ENCODE results near the gene LIME1. TPM values are rescaled to one million over a fixed set of nuclear protein-coding genes. Genes with fewer than 3 reads are reported as not detected.
A peak's percentile ranks its signal among the peaks of the same experiment; 100 is the strongest.

The LIME1 gene
- total RNA-seq, 4 donors from 2014 or later, result 11.4 to 51.9 (median 17.6) TPM

DNA sequence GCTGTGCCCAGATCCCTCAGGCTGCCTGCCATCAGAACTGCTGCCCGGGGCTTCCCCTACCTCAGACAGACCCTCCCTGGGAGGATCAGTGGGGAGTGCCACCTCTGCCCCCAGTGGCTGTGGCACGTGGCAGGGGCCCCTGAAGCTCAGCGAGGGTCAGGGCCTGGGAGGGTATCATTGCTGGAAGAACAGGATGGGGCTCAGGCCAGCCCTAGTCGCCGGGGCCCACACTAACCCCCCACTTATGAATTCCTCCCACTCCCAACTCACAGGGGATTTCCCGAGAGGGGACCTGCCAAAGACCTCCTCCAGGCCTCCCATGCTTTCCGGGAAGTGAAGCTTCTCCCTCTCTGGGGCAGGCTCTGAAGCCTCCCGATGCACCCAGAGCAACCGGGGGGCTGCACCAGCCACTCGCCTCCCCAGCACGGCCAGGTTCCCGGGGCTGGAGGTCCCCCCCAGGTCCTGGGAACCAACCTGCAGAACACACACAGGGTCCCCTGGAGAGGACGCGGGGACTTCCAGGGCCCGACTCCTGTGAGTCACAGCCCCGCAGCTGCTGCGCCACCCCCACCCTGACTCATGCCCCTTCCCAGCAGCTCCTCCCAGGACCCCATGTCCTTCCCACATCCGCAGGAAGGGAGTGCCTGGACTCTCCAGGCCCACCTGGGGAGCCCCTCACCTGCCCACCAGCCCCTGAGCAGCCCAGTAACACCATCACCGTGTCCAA is 37.6 kb upstream of the LIME1 start:
- peak overlapping the region in 1 of 4 donors; percentile 43 for H3K4me3 ChIP-seq

DNA sequence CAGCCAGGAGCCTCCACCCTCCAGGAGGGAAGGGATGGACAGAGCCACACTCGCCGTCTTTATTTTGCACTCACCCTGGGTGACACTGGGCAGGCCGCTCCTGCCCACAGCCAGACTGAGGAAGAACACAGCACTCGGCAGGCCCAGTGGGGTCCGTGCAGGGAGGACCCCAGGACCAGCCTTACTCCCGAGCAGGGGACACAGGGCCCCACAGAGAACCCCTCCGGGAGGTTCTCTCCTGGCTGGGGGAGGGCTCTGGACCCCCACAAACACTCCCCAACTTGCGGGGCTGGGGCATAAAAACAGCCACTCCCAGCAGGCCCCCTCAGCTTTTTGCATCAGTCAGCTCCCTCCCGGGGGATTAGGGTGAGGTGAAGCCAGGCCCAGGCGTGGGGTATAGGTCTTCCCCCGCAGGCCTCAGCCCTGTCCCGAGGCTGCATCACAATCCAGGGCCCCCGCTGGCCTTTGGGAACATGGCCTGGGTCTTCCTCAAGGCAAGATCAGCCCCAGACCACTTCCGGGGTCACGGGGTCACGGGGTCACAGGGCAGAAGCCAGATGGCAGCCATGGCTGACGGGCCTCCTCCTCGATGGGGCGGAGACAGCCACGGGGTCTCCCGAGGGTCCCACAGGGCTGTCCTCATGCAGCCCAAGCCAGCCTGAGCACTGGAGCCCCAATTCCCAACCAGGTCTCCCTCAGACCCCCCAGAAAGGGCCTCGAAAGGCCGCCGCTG is 36.8 kb upstream of the LIME1 start:
- Histone ChIP-seq H3K4me1 (peaks cover 0 to 51% (median 28%) of the 10 kb centered on the region in 4 donors), H3K27ac (peak overlapping the region in 3 of 4 donors; percentile 50 to 79 (median 77)), H3K9me3 (no peaks in the 10 kb centered on the region), H3K4me3 (no peak overlapping the region), H3K36me3 (peaks cover 0 to 74% (median 0%) of the 10 kb centered on the region in 3 donors), H3K27me3 (no peaks in the 10 kb centered on the region)
- peak in 1 of 2 donors; percentile 4 for DNase-seq (ENCODE audit: low spot score in 2 of 2)
- WGBS, 2 donors, result 69 to 79% methylated on average over 19 to 21 of the region's 24 CpGs
- TF ChIP-seq EP300 (IDR thresholded peaks at IDR 0.05) (no peak), POLR2A (IDR thresholded peaks at IDR 0.05) (no peak)
- TF ChIP-seq, protein P1, sequence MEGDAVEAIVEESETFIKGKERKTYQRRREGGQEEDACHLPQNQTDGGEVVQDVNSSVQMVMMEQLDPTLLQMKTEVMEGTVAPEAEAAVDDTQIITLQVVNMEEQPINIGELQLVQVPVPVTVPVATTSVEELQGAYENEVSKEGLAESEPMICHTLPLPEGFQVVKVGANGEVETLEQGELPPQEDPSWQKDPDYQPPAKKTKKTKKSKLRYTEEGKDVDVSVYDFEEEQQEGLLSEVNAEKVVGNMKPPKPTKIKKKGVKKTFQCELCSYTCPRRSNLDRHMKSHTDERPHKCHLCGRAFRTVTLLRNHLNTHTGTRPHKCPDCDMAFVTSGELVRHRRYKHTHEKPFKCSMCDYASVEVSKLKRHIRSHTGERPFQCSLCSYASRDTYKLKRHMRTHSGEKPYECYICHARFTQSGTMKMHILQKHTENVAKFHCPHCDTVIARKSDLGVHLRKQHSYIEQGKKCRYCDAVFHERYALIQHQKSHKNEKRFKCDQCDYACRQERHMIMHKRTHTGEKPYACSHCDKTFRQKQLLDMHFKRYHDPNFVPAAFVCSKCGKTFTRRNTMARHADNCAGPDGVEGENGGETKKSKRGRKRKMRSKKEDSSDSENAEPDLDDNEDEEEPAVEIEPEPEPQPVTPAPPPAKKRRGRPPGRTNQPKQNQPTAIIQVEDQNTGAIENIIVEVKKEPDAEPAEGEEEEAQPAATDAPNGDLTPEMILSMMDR (IDR thresholded peaks at IDR 0.05), result no peak

More for the DNA sequence above, 37.6 kb upstream of the LIME1 start:
- 38 to 40% methylated on average over 3 to 19 of the region's 19 CpGs for WGBS, 2 donors
- Histone ChIP-seq H3K27me3 (no peaks in the 10 kb centered on the region), H3K36me3 (peaks cover 0 to 74% (median 1%) of the 10 kb centered on the region in 3 donors), H3K27ac (peak overlapping the region in 3 of 4 donors; percentile 50 to 79 (median 77)), H3K9me3 (no peaks in the 10 kb centered on the region), H3K4me1 (peaks cover 0 to 51% (median 28%) of the 10 kb centered on the region in 4 donors)
- TF ChIP-seq, protein P1 (IDR thresholded peaks at IDR 0.05), result no peak
- peak in 1 of 2 donors; percentile 38 for TF ChIP-seq EP300 (IDR thresholded peaks at IDR 0.05)
- DNase-seq (ENCODE audit: low spot score in 2 of 2), result peak in 1 of 2 donors; percentile 19

DNA sequence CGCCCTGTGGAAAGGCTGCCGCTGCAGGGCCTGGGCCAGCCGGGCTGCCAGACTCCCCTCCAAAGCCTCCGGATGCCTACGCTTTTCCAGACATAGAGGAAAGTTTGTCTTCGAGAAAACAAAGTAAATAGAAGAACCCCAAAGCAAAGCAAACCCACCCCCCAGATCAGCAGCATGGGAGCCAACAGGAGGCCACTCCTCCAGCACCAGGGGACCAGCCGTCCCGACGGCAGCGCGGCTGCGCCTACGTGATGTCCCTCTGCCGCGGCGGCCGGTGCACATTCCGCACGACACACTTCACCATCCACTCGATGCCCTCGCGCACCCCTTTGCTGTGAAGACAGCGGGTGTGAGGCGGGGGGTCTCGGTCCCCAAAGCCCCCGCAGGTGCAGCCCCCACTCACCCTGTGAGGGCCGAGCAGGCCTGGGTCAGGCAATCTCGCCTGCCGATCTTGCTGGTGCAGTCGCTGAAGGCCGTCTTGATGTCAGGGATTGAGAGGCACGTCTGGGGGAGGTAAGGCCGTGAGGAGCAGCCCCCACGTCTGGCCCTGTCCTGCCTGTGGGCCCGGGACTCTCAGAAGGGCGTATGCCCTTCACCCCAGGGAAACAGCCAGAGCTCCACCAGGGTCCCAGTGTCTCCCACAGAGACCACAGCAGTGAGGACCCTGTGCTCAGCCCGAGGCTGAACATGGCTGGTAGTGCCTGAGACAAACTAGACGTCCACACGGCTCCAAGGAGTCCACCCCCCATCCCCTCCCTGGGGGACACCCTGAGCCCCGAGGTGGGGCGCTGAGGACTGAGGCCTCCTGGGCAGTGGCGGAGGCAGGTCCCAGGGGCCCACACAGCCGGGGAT is 36.0 kb upstream of the LIME1 start:
- Histone ChIP-seq H3K4me1 (peaks cover 0 to 49% (median 28%) of the 10 kb centered on the region in 4 donors), H3K4me3 (no peak overlapping the region), H3K27ac (peak overlapping the region in 3 of 4 donors; percentile 50 to 79 (median 77)), H3K27me3 (no peaks in the 10 kb centered on the region), H3K9me3 (no peaks in the 10 kb centered on the region), H3K36me3 (peaks cover 0 to 74% (median 0%) of the 10 kb centered on the region in 3 donors)
- no peak for DNase-seq (ENCODE audit: low spot score in 2 of 2)
- TF ChIP-seq POLR2A (IDR thresholded peaks at IDR 0.05), result no peak
- TF ChIP-seq, protein P1 (IDR thresholded peaks at IDR 0.05), result no peak
- TF ChIP-seq EP300 (IDR thresholded peaks at IDR 0.05), result no peak
- WGBS, 2 donors, result 84 to 89% methylated on average over 24 to 39 of the region's 43 CpGs

DNA sequence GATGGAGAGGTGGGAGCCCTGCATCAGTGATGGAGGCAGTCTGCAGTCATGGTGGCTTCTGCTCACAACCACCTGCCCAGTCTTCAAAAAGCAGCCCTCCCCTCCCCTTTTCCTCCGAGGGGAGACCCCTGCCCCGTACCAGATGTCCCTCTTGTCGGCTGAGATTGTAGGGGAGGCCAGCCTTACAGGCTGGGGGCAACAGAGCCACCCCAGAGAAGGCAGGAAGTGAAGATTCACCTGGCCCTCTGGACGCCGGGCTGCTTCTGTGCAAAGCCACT is 35.5 kb upstream of the LIME1 start:
- Histone ChIP-seq H3K27me3 (no peaks in the 10 kb centered on the region), H3K4me3 (no peak overlapping the region), H3K27ac (peak overlapping the region in 1 of 4 donors; percentile 43), H3K4me1 (peaks cover 0 to 48% (median 30%) of the 10 kb centered on the region in 4 donors), H3K36me3 (peaks cover 0 to 74% (median 0%) of the 10 kb centered on the region in 3 donors), H3K9me3 (no peaks in the 10 kb centered on the region)
- TF ChIP-seq, protein P1 (IDR thresholded peaks at IDR 0.05), result no peak
- TF ChIP-seq EP300 (IDR thresholded peaks at IDR 0.05), result no peak
- no peak for TF ChIP-seq POLR2A (IDR thresholded peaks at IDR 0.05)
- no peak for DNase-seq (ENCODE audit: low spot score in 2 of 2)
- 68 to 75% methylated on average over 5 of the region's 5 CpGs for WGBS, 2 donors
